ENCODE data around the gene OR52H1. TPM values are rescaled to one million over a fixed set of nuclear protein-coding genes. Genes with fewer than 3 reads are reported as not detected.
A peak's percentile ranks its signal among the peaks of the same experiment; 100 is the strongest.

Gene OR52H1
- total RNA-seq, 1 donor from 2014 or later, result not detected

GRCh38 chr11:5574654-5575053, 26.3 kb upstream of the OR52H1 start:
- DNase-seq, result no peak
- H3K27ac ChIP-seq (replicated peaks), result no peak overlapping the region
- H3K4me1 ChIP-seq, result no peaks in the 10 kb centered on the region
- TF ChIP-seq CTCF (IDR thresholded peaks at IDR 0.05; ENCODE audit: borderline replicate concordance), result no peak
- no peaks in the 10 kb centered on the region for H3K36me3 ChIP-seq
- intact Hi-C loops (cut with micrococcal nuclease), result no loop called here
- no peak overlapping the region for H3K4me3 ChIP-seq
- H3K9me3 ChIP-seq (replicated peaks), result no peaks in the 10 kb centered on the region
- no peaks in the 10 kb centered on the region for H3K27me3 ChIP-seq (ENCODE audit: low read depth)

- no peak overlapping the region for H3K27ac ChIP-seq (replicated peaks)
- intact Hi-C loops (cut with micrococcal nuclease), result no loop called here
- no peaks in the 10 kb centered on the region for H3K27me3 ChIP-seq (ENCODE audit: low read depth)
- H3K36me3 ChIP-seq, result no peaks in the 10 kb centered on the region
- no peak for DNase-seq
- no peak overlapping the region for H3K4me3 ChIP-seq
- TF ChIP-seq CTCF (IDR thresholded peaks at IDR 0.05; ENCODE audit: borderline replicate concordance), result no peak
- no peaks in the 10 kb centered on the region for H3K9me3 ChIP-seq (replicated peaks)
- no peaks in the 10 kb centered on the region for H3K4me1 ChIP-seq
Measured at GRCh38 chr11:5564259-5565019, 16.1 kb upstream of the OR52H1 start.

- no peak overlapping the region for H3K4me3 ChIP-seq
- no peak overlapping the region for H3K27ac ChIP-seq (replicated peaks)
- no peaks in the 10 kb centered on the region for H3K4me1 ChIP-seq
- no peaks in the 10 kb centered on the region for H3K9me3 ChIP-seq (replicated peaks)
- TF ChIP-seq CTCF (IDR thresholded peaks at IDR 0.05; ENCODE audit: borderline replicate concordance), result no peak
- intact Hi-C loops (cut with micrococcal nuclease), result loop anchor here (10.0 kb wide), 1 partner anchor 93 kb away; no protein-coding TSS in a partner anchor
- H3K36me3 ChIP-seq, result no peaks in the 10 kb centered on the region
- H3K27me3 ChIP-seq (ENCODE audit: low read depth), result no peaks in the 10 kb centered on the region
- no peak for DNase-seq
Measured at GRCh38 chr11:5557751-5558150, 9.4 kb upstream of the OR52H1 start.

GRCh38 chr11:5556596-5557188, 8.4 kb upstream of the OR52H1 start:
- intact Hi-C loops (cut with micrococcal nuclease), result loop anchor here (10.0 kb wide), 1 partner anchor 92 kb away; no protein-coding TSS in a partner anchor
- no peak for DNase-seq

GRCh38 chr11:5553343-5553742, 5.0 kb upstream of the OR52H1 start:
- no peak for DNase-seq
- H3K4me1 ChIP-seq, result no peaks in the 10 kb centered on the region
- H3K36me3 ChIP-seq, result no peaks in the 10 kb centered on the region
- H3K4me3 ChIP-seq, result no peak overlapping the region
- no peak overlapping the region for H3K27ac ChIP-seq (replicated peaks)
- intact Hi-C loops (cut with micrococcal nuclease), result loop anchor here (10.0 kb wide), 1 partner anchor 89 kb away; no protein-coding TSS in a partner anchor
- no peaks in the 10 kb centered on the region for H3K9me3 ChIP-seq (replicated peaks)
- H3K27me3 ChIP-seq (ENCODE audit: low read depth), result no peaks in the 10 kb centered on the region
- peak; percentile 29 for TF ChIP-seq CTCF (IDR thresholded peaks at IDR 0.05; ENCODE audit: borderline replicate concordance)

More at GRCh38 chr11:5556596-5557188, 8.4 kb upstream of the OR52H1 start:
- H3K4me1 ChIP-seq, result no peaks in the 10 kb centered on the region
- no peaks in the 10 kb centered on the region for H3K27me3 ChIP-seq (ENCODE audit: low read depth)
- no peak overlapping the region for H3K27ac ChIP-seq (replicated peaks)
- no peaks in the 10 kb centered on the region for H3K9me3 ChIP-seq (replicated peaks)
- no peak overlapping the region for H3K4me3 ChIP-seq
- TF ChIP-seq CTCF (IDR thresholded peaks at IDR 0.05; ENCODE audit: borderline replicate concordance), result no peak
- H3K36me3 ChIP-seq, result no peaks in the 10 kb centered on the region
